GM20431 (cell line): ENCODE data around the gene ATXN7L2.

ENCODE experiments used
- in situ Hi-C: fragments of 300-500 bp; cut with MseI, MboI; formaldehyde crosslinking; loops from one replicate; pipeline ENCODE4 v1.15.0; 2020; ENCODE audit warnings: low sequenced_read_pairs; ENCODE audit not compliant: unreplicated experiment

The ATXN7L2 gene

GRCh38 chr1:109521002-109521951 lies 37.6 kb downstream of the ATXN7L2 start:
- in situ Hi-C loops, result no loop called here

GRCh38 chr1:109522026-109522425 lies 38.3 kb downstream of the ATXN7L2 start:
- in situ Hi-C loops, result no loop called here

DNA sequence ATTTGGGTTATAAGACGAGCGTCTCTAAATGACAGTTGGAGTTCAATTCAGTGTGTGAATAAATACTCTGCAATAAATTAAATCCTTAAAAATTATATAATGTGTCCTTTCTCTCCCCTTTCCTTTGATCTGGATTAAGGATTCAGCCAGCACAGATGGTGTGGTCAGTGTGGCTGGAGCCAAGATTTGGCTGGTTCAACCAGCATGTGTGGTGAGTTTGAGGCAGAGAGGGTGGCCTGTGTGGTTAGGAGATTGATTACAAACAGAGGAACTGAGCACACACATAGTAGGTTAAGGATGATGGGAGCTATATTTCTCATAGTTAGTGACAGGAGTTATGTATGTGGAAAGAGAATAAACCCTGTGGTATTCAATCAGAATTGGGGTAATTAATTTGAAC lies 40.0 kb downstream of the ATXN7L2 start:
- in situ Hi-C loops, result no loop called here

- in situ Hi-C loops, result loop anchor here (25.0 kb wide), 1 partner anchor 265 kb away; no protein-coding TSS in a partner anchor
These were observed 43.5 kb downstream of the ATXN7L2 start for GRCh38 chr1:109527098-109527811.

DNA sequence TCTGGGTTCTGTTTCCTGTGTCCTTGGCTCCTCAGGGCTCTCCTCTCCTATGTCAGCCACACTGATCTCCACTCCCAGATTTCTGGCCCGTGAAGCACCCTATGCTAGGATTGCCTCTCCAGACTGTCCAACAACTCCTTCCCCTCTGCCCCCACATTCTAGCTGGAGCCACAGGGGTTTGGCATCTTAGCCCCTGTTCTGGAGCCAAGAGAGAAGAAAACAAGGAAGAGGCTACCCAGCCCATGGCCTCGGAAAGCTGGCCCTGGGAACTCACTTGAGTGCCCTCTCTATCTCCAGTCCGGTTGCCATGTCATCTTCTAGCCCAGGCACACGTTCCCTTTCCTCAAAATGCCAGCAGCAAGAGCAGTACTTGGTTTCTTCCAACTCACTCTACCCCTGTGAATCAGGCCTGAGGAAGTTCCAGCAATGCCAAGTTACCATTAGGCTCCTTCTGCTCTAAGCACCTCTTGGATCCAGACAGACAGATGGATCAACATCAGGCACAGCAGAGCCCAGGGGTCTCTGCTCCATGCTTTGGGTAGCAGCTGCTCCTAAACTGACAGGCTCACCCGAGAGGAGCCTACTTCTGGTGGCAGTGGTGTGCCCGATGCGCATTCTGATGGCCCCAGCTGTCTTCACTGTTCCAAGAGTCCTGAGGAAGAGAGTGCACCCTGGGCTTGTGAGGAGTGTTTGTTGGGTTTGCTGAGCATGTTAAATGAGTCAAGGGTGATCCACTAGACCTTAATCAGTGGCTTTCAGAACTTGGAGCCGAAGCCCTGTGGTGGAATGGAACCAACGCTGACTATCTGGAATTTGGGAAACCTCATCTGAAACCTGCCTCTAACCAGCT lies 44.4 kb downstream of the ATXN7L2 start:
- in situ Hi-C loops, result loop anchor here (25.0 kb wide), 1 partner anchor 266 kb away; no protein-coding TSS in a partner anchor

- in situ Hi-C loops, result loop anchor here (25.0 kb wide), 1 partner anchor 266 kb away; no protein-coding TSS in a partner anchor
These were observed 45.0 kb downstream of the ATXN7L2 start for GRCh38 chr1:109528712-109529111.

GRCh38 chr1:109529881-109530456 lies 46.3 kb downstream of the ATXN7L2 start:
- in situ Hi-C loops, result loop anchor here (5.0 to 25.0 kb wide), 2 partner anchors 38 to 268 kb away; partner anchors contain the start of gene CYB561D1

GRCh38 chr1:109530457-109531087 lies 46.9 kb downstream of the ATXN7L2 start:
- in situ Hi-C loops, result loop anchor here (5.0 to 25.0 kb wide), 2 partner anchors 38 to 268 kb away; partner anchors contain the start of gene CYB561D1

- in situ Hi-C loops, result loop anchor here (5.0 to 25.0 kb wide), 2 partner anchors 39 to 269 kb away; partner anchors contain the start of gene CYB561D1
These were observed 47.7 kb downstream of the ATXN7L2 start for GRCh38 chr1:109531380-109531779.

GRCh38 chr1:109531826-109532364 lies 48.2 kb downstream of the ATXN7L2 start:
- in situ Hi-C loops, result loop anchor here (5.0 to 25.0 kb wide), 2 partner anchors 40 to 270 kb away; partner anchors contain the start of gene CYB561D1

DNA sequence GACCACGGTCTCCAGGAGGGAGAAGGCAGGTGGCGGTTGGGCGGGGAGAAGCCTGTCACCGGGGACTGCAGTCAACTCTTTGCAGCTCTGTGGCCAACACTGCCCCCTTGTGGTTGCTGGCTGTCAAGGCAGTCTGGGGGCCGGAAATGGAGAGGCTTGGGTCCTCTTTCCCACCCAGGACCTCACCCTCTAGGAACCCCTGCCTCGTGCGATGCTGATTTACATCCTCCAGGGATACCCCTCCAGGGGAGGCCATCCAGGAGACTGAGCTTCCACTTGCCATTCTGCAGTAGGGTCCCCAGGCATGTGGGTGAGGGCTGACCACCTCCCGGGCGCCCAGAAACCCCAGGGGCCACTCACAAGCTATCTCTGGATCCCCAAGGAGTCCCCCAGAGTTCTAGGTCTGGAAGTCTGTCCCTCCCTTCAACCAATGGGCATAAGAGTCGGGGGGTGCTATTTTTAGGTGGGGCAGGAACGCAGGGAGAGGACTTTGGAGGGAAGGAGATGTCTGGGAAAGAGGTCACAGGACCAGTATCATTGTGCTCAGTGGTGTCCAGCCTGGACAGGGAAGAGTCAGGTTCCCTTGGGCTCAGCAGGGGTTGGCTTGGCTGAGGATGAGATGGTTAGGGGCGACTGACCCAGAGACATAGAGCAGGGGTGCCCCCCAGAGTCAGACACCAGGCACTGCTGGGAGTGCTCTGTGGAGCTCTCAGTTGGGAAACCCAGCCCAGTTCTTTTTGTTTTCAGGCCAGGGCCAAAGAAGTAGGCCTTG lies 48.8 kb downstream of the ATXN7L2 start:
- in situ Hi-C loops, result loop anchor here (5.0 to 25.0 kb wide), 2 partner anchors 40 to 270 kb away; partner anchors contain the start of gene CYB561D1

DNA sequence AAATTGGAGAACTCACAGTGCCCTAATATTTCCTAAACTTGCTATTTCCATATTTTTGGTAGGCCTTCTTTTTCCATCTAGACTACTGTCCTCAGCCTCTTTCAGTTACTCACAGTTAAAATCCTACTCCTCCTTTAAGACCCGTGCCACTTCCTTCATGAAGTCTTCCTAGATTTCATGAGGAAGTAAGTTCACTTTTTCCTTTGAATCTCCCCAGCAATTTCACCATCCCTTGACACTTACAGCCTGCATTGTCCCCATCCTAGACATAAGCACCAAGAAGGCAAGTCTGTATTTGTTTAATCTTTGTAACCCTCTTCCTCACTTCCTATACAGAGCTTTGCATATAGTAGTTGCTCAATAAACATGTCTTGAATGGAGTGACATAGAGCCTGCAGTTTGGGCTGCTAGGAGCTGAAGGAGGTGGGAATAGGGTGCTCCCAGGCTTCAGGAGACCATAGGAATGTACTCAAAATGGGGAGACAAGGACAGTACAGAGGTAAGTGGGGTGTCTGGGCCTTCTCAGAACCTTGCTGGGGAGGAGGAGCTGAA lies 50.7 kb downstream of the ATXN7L2 start:
- in situ Hi-C loops, result loop anchor here (5.0 to 25.0 kb wide), 2 partner anchors 42 to 272 kb away; partner anchors contain the start of gene CYB561D1

DNA sequence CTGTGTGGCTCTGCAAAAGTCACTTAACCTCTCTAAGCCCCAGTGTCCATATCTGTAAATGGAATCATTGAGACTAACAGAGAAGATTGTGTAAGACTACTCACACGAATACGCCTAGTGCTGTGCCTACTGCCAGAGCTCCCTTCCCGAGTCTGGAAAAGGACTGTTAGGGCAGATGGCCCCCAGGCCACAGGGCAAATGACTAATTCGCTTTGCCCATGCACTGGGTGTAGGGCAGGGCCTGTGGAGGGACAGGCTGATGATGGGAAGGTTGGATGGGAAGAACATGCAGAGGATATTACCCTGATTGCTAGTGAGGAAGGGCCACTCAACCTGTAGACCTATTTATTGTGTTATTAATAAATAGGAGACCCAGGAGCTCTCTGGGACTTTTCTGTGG lies 51.8 kb downstream of the ATXN7L2 start:
- in situ Hi-C loops, result loop anchor here (25.0 kb wide), 1 partner anchor 273 kb away; no protein-coding TSS in a partner anchor

DNA sequence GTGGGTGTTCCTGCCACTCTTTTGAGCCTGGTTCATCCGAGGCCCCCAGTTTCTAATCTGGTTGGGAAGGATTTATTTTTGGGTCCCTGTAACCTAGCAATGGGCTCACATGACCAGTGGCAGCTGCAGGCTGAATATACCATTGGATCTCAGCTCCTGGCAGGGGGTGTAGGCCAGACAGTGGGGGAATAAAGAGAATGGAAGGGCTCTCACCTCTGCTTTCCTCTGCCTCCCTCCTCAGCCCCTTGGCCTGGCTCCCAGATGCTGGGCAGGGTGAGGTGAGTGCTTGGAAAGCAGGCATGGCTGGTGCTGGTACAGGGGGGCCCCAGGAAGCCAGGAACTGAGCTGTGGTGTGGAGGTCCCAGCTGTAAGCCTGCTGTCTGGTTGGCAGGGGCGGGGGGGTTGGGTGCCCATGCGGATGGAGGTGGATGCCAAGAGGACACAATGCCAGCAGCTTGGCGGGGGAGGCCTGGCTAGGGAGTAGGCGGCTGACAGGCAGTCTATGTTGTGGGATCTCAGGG lies 52.3 kb downstream of the ATXN7L2 start:
- in situ Hi-C loops, result loop anchor here (25.0 kb wide), 1 partner anchor 274 kb away; no protein-coding TSS in a partner anchor

- in situ Hi-C loops, result loop anchor here (25.0 kb wide), 1 partner anchor 275 kb away; no protein-coding TSS in a partner anchor
These were observed 53.9 kb downstream of the ATXN7L2 start for GRCh38 chr1:109537450-109538178.
